HG03442 (cell line): ENCODE measurements around the gene JKAMP.

Experiments
- ATAC-seq: cut with Tn5 transposase; IDR thresholded peaks from one replicate; pipeline ENCODE4 v1.9.1; 2021; ENCODE audit warnings: mild to moderate bottlenecking, moderate library complexity; ENCODE audit not compliant: unreplicated experiment

JKAMP gene

DNA sequence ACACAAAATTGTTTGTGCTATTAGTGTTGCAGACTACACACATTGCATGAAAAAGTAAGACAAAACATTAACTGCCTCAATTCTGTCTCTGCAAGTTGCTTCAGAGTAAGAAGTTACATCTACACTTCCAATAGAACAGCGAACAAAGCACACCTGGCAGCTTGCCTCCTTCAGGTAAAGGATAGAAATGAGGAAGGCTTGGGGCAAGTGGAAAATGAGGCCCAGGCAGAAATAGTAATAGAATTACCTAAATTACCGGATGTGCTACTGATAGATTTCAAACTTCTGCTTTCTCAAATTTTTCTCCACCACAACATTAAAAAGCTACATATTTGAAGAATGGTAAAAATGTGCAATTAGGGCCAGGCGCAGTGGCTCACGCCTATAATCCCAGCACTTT lies 54.6 kb downstream of the JKAMP start:
- no peak for ATAC-seq

DNA sequence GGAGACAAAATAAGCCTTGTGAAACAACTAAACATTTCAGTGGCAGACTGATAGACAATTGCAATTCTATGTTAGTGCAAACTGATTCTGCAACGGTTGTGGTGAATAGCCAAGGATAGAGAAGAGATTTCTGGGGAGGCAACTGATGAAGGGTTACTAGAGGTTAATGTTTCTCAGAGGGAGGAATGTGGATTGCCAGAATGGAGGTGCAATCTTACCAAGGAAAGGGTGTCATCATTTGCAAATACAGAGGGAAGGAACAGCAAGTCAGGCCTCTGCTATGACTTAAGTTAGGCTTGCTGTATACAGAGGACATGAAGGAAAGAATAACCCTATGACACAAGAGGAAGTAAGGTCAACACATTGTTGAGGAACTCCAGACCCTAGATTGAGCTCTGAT lies 56.5 kb downstream of the JKAMP start:
- ATAC-seq = no peak

DNA sequence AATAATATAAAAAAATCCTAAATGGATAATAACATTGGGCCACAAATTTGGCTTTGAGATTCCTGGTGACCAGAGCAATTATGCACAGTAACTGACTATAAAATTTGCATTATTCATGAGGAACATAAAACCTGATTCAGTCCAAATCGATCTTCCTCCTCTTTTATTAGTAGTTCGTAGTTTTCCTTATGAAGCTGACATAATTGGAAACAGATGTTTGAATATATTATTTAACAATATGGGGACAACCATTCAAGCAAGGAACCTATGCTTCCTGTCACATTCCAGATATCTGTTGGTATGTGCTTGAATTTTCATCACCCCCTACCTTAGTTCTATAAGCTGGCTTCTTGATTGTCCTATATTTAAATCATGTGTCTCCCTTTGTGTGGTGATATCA lies 57.4 kb downstream of the JKAMP start:
- ATAC-seq = no peak

DNA sequence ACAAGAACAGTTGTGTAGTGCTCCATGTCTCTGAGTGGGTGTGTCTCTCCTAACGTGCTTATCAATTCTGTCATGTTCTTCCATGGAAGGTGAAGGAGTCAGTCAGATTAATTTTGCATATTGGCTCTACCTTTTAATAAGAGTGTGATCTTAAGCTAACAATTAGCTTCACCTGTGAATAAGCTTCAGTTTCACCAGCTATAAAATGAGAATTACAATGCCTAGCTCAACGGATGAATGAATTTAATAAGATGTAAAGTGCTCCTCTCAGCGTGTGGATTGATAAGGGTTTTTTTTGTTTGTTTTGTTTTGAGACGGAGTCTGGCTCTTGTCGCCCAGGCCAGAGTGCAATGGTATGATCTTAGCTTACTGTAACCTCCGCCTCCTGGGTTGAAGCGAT lies 59.6 kb downstream of the JKAMP start:
- ATAC-seq = no peak

DNA sequence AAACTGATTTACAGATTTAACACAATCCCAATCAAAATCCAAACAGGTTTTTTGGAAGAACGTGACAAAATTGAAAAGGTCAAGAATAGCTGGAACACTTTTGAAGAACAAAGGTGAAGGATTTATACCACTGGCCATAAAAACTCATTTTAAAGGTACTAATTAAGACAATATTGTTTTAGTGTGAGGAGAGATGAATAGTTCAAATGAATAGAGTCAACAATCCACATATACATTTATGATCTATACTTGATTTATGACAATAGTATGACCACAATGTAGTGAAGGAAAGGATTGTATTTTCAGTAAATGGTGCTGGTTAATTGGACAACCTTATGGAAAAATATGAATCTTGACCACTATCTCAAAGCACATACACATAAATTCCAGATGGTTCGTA lies 63.0 kb downstream of the JKAMP start:
- no peak for ATAC-seq
